Left lung (tissue), 10 donors: Measurements from ENCODE around the gene TEKT5. TPM values are rescaled to one million over a fixed set of nuclear protein-coding genes. Genes with fewer than 3 reads are reported as not detected.

ENCODE experiments used
- ATAC-seq: fragments of 200-7000 bp; cut with Tn5 transposase; one replicate; pipeline ENCODE4 v1.9.1; 2020; ENCODE audit warnings: moderate library complexity
- DNase-seq, 4 donors: peaks; one replicate each; pipeline ENCODE4 v3.0.0-alpha.2; 2013 to 2020
- H3K27ac ChIP-seq, 2 donors: fragments of 200-600 bp; sonication (generic) in 1 of 2; one replicate each; pipeline versions ENCODE4 v1.5.0 to v1.8.0; 2020 to 2021
- H3K27me3 ChIP-seq, 2 donors: fragments of 200-600 bp; sonication (generic) in 1 of 2; one replicate each; pipeline versions ENCODE4 v1.5.0 to v1.8.0; 2020 to 2021
- H3K36me3 ChIP-seq, 2 donors: fragments of 200-600 bp; sonication (generic) in 1 of 2; one replicate each; pipeline versions ENCODE4 v1.5.0 to v1.8.0; 2020 to 2021
- H3K4me1 ChIP-seq, 2 donors: fragments of 200-600 bp; one replicate each; pipeline ENCODE4 v1.8.0; 2021
- H3K4me3 ChIP-seq, 2 donors: fragments of 200-600 bp; sonication (generic) in 1 of 2; one replicate each; pipeline versions ENCODE4 v1.5.0 to v1.8.0; 2020 to 2021; ENCODE audit warnings: mild to moderate bottlenecking in 1 of 2
- H3K9me3 ChIP-seq, 2 donors: fragments of 200-600 bp; sonication (generic) in 1 of 2; one replicate each; pipeline versions ENCODE4 v1.5.0 to v1.8.0; 2020 to 2021
- intact Hi-C, 2 donors: fragments of 100-400 bp; cut with DNase I; formaldehyde crosslinking; loops; one replicate each; pipeline versions ENCODE4 v1.11.2 to v1.14.2; 2022
- polyA plus RNA-seq, 6 donors: library from polyadenylated mRNA; unstranded; fragments of 120-200 nt; gene quantifications; one replicate each; pipeline ENCODE4 v1.2.1, GENCODE V29; 2013; ENCODE audit not compliant: insufficient read length in 6 of 6
- total RNA-seq, 2 donors: library from RNA; stranded (reverse); fragmentation: NEBNext Ultra II Directional; extraction: Animal tissue kit (Norgen Biotek cat#: 25700); gene quantifications; one replicate each; pipeline ENCODE4 v1.2.1, GENCODE V29; 2021
- TF ChIP-seq, protein P1 (sequence below), 2 donors: fragments of 200-600 bp; sonication (generic) in 1 of 2; IDR thresholded peaks; one replicate each; pipeline versions ENCODE4 v1.5.0 to v1.8.0; 2021; ENCODE audit warnings: antibody characterized with exemption in 2 of 2
- donor health status: DM: no; HTN: yes; CAD: no.
- donor health status: DM: no; HTN: no; CAD: no.

The TEKT5 gene
- total and polyA plus RNA-seq, 8 donors, result 0.13 to 0.67 (median 0.49) TPM; not detected in 3

DNA sequence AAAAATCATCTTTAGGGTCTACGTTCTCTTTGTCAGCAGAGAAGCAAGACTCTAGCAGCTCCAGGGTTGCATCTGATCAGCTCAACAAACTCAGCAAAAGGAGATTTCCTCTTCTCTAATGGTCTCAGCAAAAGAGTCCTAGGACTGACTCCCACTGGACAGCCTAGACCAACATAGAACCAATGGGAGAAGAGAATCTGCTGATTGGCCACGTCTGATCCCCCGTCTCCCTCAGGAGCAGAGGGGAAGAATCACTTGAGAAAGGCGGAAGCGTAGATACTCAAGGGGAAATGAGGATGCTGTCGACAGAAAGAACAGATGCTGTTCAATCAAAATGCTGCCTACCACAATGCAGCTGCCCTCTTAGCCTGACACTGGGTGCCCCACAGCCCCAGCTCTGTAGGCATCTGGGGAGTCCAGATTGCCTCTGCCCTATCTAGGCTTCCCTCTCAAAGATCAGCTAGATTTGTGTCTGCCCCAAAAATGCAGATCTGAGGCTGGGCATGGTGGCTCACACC is 82.8 kb downstream of the TEKT5 start:
- intact Hi-C loops, result no loop called here
- Histone ChIP-seq H3K9me3 (no peaks in the 10 kb centered on the region), H3K4me1 (peaks cover 8 to 10% of the 10 kb centered on the region in 2 donors), H3K4me3 (no peak overlapping the region), H3K27me3 (no peaks in the 10 kb centered on the region), H3K27ac (no peak overlapping the region), H3K36me3 (no peaks in the 10 kb centered on the region)
- no peak for ATAC-seq
- DNase-seq, result no peak
- TF ChIP-seq, protein P1, sequence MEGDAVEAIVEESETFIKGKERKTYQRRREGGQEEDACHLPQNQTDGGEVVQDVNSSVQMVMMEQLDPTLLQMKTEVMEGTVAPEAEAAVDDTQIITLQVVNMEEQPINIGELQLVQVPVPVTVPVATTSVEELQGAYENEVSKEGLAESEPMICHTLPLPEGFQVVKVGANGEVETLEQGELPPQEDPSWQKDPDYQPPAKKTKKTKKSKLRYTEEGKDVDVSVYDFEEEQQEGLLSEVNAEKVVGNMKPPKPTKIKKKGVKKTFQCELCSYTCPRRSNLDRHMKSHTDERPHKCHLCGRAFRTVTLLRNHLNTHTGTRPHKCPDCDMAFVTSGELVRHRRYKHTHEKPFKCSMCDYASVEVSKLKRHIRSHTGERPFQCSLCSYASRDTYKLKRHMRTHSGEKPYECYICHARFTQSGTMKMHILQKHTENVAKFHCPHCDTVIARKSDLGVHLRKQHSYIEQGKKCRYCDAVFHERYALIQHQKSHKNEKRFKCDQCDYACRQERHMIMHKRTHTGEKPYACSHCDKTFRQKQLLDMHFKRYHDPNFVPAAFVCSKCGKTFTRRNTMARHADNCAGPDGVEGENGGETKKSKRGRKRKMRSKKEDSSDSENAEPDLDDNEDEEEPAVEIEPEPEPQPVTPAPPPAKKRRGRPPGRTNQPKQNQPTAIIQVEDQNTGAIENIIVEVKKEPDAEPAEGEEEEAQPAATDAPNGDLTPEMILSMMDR (IDR thresholded peaks at IDR 0.05), result no peak

- no peak overlapping the region for H3K4me3 ChIP-seq
- intact Hi-C loops, result no loop called here
- no peak overlapping the region for H3K27ac ChIP-seq
- TF ChIP-seq, protein P1 (IDR thresholded peaks at IDR 0.05), result no peak
- peaks cover 0 to 5% of the 10 kb centered on the region in 2 donors for H3K4me1 ChIP-seq
- DNase-seq, result no peak
- H3K27me3 ChIP-seq, result no peaks in the 10 kb centered on the region
- H3K9me3 ChIP-seq, result no peaks in the 10 kb centered on the region
- ATAC-seq, result no peak
- H3K36me3 ChIP-seq, result no peaks in the 10 kb centered on the region
Observed at GRCh38 chr16:10610499-10611184, 84.1 kb downstream of the TEKT5 start.

DNA sequence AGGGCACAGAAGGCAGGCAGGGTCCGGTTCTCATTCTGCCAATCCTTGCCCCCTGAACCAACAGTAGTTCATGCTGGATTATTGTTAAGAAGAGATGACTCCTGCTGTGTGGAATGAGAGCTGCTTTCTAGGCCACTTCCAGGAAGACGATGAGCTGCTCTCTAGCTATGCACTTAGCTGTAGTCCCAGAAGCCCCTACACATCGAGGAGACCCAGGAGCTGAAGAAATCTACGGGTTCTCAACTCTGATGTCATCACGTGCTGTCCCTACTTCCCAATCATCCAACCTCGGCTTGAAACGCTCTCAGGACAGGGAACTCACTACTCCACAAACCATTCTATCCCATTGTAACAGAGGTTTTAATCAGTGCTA is 85.3 kb downstream of the TEKT5 start:
- Histone ChIP-seq H3K4me3 (no peak overlapping the region), H3K9me3 (no peaks in the 10 kb centered on the region), H3K36me3 (no peaks in the 10 kb centered on the region), H3K4me1 (peaks cover 0 to 5% of the 10 kb centered on the region in 2 donors), H3K27me3 (no peaks in the 10 kb centered on the region), H3K27ac (peak overlapping the region in 1 of 2 donors; percentile 51)
- DNase-seq (no peak), ATAC-seq (peak; percentile 89)
- intact Hi-C loops, result no loop called here
- TF ChIP-seq, protein P1 (IDR thresholded peaks at IDR 0.05), result no peak

DNA sequence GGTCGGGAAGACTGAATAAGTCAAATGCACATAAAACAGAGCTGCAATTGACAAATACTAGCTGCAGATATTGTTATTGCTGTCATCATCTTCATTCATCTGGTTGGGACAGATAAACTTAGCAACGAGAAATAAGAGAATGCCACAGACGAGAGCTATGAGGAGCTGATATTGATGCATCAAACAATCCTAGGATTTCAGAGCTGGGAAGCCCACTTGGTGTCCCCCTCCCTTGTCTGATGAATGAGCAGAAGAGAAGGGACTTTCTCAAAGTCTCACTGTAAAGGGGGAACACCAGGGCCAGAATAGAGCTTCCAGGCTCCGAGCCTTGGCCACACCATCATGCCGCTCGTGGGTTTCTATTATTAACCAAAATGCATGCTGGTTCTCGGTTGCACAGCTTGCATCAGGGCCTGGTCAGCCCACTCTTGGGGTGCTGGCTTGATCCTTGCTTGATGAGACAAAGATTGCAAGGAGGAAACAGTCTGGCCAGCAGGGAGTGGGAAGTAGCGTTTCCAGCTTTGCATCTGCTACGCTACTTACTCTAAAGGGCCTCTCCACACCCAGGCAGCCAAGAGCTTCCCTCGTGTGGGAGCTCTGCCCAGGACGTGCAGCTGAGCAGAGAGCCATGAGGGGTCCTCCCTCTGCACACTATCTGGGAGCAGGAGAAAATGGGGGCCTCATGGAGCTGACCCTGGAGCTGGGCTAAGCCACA is 85.9 kb downstream of the TEKT5 start:
- Histone ChIP-seq H3K36me3 (no peaks in the 10 kb centered on the region), H3K4me1 (peaks cover 0 to 5% of the 10 kb centered on the region in 2 donors), H3K27me3 (no peaks in the 10 kb centered on the region), H3K4me3 (no peak overlapping the region), H3K9me3 (no peaks in the 10 kb centered on the region), H3K27ac (peak overlapping the region in 1 of 2 donors; percentile 51)
- peak in 1 of 4 donors; percentile 65 for DNase-seq
- ATAC-seq, result peak; percentile 95
- intact Hi-C loops, result no loop called here
- TF ChIP-seq, protein P1 (IDR thresholded peaks at IDR 0.05), result no peak

GRCh38 chr16:10607157-10607556 is 87.6 kb downstream of the TEKT5 start:
- intact Hi-C loops, result no loop called here
- no peak overlapping the region for H3K27ac ChIP-seq
- TF ChIP-seq, protein P1 (IDR thresholded peaks at IDR 0.05), result no peak
- peaks cover under 1 to 5% of the 10 kb centered on the region in 2 donors for H3K4me1 ChIP-seq
- no peak for ATAC-seq
- H3K27me3 ChIP-seq, result no peaks in the 10 kb centered on the region
- no peaks in the 10 kb centered on the region for H3K36me3 ChIP-seq
- H3K9me3 ChIP-seq, result no peaks in the 10 kb centered on the region
- no peak for DNase-seq
- no peak overlapping the region for H3K4me3 ChIP-seq
